Measurements from ENCODE around the gene ADD2. TPM values are rescaled to one million over a fixed set of nuclear protein-coding genes. Genes with fewer than 3 reads are reported as not detected.
"Not testable (repeated sequence)": the region's sequence is repeated elsewhere in the genome, so short reads cannot be mapped to it uniquely, and the experiment has no call there.

The ADD2 gene
- total RNA-seq, 1 donor from 2014 or later: 3.2 TPM

DNA sequence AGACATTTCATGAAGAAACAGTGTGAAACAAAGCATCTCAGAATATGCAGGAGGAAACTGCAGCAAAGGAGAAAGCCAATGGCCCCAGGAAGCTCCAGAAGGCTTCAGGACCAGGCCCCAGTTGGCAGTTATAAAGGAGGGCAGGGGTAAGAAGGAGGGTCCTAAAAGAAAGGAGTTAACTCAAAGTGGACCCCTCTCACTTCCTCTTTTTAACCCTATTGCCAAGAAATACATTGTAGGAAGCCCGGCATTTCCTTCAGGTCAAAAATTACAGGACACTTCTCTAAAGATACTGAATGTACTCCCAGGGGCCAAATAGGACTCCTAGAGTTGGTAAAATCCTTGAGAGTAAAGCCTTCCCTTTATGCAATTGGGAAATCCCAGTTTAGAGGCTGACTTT is 137.2 kb downstream of the ADD2 start:
- no peak for ATAC-seq
- no peak for DNase-seq (ENCODE audit: low spot score)
- intact Hi-C loops (cut with DNase I): no loop called here

DNA sequence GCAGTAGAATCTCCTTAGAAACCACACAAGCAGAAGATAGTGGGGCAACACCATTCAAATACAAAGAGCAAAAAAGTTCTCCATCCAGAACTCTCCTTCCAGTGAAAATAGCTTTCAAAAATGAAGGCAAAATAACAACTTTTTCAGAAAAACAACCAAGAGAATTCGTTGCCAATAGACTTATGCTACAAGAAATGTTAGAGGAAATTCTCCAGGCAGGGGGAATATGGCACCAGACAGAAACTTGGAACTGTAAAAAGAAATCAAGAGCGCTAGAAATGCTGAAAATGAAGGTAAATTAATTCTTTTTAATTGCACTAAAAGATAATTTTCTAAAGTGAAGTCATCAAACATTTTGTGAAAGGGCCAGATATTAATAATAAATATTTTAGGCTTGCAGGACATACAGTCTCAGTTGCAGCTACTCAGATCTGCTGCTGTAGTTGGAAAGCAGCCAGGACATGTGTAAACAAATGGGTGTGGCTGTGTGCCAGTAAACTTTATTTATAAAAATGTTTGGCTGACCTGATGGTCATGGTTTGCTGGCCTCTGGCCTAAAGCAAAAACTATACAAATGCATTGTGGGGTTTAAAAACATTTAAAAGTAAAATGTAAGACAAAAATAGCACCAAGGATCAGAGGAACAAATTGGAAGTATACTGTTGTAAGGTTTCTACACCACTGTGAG is 140.6 kb downstream of the ADD2 start:
- no peak for ATAC-seq
- no peak for DNase-seq (ENCODE audit: low spot score)
- intact Hi-C loops (cut with DNase I): no loop called here

DNA sequence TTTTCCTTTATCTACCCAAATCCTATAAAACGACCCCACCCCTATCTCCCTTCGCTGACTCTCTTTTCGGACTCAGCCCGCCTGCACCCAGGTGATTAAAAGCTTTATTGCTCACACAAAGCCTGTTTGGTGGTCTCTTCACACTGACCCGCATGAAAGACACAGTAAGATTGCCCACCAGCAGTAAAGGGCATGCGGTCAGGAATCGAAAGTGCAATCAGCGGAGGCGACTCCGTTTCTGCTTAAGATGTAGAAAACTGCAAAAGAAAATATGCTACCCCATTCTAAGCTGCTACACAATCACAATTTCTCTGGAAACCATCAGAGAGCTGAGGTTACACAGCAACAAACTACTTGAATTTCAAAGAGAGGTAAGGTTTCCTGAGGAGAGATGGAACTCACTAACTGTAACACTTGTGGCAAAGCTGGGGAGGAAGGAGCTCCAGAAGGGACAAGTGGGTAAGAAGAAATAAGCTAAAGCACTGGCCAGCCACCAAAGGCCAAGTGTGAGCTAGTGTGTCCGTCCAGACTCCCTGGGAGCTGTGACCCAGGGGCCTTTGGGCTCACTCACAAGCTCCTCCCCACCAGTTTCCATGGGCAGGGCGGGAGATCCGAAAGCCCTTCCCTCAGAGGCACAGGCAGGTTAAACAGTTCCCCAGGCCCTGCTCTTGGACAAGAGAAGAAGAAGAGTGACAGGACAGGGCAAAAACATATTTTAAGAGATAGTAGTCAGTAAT is 141.6 kb downstream of the ADD2 start:
- no peak for ATAC-seq
- intact Hi-C loops (cut with DNase I): no loop called here
- no peak for DNase-seq (ENCODE audit: low spot score)

DNA sequence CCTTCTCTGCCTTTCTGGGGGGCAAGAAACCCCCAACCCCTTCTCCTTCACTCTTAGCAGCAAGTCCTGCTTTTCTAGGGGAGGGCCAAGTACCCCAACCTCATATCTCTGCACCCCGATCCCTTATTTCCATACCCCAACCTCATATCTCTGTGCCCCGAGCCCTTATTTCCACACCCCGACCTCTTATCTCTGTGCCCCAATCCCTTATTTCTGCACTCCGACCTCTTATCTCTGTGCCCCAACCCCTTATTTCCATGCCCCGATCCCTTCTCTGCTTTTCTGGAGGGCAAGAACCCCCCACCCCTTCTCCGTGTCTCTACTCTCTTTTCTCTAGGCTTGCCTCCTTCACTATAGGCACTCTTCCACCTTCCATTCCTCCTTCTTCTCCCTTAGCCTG is 146.5 kb downstream of the ADD2 start:
- DNase-seq (ENCODE audit: low spot score); intact Hi-C loops (cut with DNase I); ATAC-seq: not testable (repeated sequence)

DNA sequence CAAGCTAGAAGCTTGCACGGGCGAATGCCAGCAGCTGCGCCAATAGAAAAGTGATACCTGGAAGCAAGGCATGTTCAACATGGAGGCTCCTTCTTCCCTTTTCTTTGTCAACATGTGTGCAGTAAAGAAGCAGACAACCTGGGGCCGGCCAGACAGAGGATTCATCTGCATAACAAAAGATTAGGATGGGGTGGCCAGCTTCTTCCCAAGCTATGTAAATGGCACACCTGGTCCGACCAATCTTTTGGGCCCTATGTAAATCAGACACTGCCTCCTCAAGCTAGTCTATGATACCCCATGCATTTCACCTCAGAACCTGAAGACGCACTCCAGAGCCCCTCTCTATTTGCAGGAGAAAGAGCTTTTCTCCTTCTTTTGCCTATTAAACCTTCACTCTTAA is 148.0 kb downstream of the ADD2 start:
- no peak for ATAC-seq
- intact Hi-C loops (cut with DNase I): no loop called here
- DNase-seq (ENCODE audit: low spot score): no peak

DNA sequence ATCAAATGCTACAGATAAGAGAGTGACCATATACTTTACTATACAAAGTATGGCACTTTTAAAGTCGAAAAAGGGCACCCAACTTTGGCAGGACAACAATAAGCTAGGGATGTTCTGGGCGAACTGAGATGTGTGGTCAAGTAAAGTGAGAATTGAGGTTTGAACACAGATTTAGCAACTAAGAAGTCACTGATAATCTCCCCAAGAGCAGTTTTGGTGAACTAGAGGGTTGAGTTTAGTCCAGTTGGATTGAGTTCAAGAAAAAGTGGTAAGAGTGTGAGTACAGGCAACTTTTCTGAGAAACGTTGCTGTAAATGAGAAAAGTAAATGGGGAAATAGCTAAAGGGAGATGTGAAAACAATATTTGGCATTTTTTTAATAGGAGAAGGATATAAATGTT is 148.8 kb downstream of the ADD2 start:
- ATAC-seq (no peak), DNase-seq (ENCODE audit: low spot score) (no peak)
- intact Hi-C loops (cut with DNase I): loop anchor here (10.0 kb wide), 1 partner anchor 274 kb away; no protein-coding TSS in a partner anchor

DNA sequence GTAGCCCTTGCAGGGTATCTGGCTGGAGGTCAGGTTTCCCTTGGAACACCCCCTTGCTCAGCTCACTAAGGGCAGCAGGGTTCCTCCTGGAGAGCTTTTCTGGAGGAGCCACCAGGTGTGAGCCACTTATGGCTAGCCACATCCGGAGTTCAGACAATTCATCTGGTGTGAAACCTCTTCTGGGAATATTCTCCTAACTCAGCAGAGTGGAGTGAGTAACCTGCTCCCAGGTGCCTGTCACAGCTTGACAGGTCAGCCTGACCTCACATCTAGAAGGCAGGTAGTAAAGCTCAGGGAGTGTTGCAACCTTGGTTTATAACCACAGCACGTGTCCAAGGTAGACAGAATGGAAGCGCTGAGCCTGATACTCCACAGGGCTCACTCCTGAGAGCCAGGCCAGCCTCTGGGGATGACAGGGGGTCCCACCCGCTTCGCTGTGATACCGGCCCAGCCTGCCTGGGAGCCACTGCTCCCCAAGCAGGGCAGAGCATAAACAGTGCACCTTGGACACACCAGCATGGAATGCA is 151.8 kb downstream of the ADD2 start:
- DNase-seq (ENCODE audit: low spot score): no peak
- no peak for ATAC-seq
- intact Hi-C loops (cut with DNase I): loop anchor here (10.0 kb wide), 1 partner anchor 271 kb away; no protein-coding TSS in a partner anchor

DNA sequence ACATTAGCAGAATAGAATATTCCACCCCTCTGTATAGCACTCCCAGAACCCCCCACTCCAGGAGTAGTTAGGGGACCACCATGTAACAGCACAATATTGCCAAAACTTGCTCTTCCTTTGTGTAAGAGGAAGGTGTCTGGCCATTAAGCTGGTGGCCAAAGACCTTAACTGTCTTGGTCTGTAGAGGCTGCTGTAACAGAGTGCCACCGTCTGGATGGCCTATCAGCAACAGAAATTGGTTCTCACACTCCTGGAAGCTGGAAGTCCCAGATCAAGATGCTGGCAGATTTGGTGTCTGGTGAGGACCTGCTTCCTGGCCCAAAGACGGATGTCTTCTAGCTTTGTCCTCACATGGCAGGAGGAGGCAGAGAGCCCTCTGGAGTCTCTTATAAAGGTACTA is 152.8 kb downstream of the ADD2 start:
- no peak for DNase-seq (ENCODE audit: low spot score)
- intact Hi-C loops (cut with DNase I): loop anchor here (10.0 kb wide), 1 partner anchor 270 kb away; no protein-coding TSS in a partner anchor
- no peak for ATAC-seq

DNA sequence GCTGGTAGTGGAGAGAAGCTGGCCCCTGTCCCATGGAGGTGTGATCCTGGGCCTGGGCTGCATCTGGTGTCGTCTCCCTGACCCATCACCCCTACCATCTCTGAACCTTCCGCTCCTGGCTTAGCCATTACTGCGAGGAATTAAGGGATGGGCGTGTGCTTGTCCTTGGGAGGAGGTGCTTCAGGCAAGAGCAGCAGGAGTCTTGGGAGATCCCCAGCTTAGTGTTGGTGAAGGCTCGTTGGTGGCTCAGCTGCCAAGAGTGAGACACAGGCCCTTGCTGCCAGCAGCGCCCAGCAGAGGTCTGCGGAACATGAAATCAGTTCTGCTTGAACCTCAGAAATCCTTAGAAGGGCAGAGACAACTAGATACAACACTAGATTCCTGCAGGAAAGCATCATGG is 154.5 kb downstream of the ADD2 start:
- DNase-seq (ENCODE audit: low spot score): no peak
- intact Hi-C loops (cut with DNase I): loop anchor here (10.0 kb wide), 1 partner anchor 269 kb away; no protein-coding TSS in a partner anchor

DNA sequence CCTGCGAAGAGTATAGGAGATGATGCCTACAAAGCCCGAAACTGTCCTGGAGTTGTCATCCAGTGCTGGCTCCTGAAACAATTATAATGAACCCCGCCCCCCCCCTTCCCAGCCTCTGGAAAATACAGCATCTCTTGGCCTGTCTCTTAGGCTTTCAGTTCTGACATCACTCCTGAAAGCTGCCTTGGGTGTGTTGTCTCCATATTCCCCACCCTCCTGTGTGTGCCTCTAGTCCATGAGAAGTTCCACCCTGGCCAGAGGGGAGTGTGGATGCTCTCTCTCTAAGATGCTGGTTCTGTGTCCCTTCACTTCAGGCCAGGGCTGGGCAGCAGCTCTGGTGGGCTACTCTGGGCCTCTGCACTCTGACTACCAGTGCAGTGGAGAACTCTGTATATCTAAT is 155.4 kb downstream of the ADD2 start:
- intact Hi-C loops (cut with DNase I): loop anchor here (10.0 kb wide), 1 partner anchor 268 kb away; no protein-coding TSS in a partner anchor
- ATAC-seq: no peak
- no peak for DNase-seq (ENCODE audit: low spot score)

More for the DNA sequence above, 154.5 kb downstream of the ADD2 start:
- no peak for ATAC-seq

DNA sequence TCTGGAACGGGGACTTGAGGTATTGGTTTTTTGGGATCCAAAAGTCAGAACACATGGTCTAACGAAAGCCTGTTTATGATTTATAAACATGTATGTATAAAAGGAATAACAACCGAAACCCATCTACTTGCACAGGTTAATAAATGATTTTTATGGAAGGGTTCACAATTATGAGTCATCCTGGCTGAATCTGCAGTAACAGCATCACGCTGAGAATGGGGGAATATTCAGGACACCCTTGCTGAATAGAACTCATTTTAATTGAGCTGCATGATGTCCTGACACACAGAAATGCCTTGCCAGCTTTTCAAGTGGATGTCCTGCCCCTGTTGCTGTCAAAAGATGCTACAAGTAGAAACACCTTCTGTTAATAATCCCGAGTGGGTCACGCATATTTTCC is 159.6 kb downstream of the ADD2 start:
- ATAC-seq (no peak), DNase-seq (ENCODE audit: low spot score) (no peak)
- intact Hi-C loops (cut with DNase I): loop anchor here (2.0 kb wide), 1 partner anchor 28 kb away; no protein-coding TSS in a partner anchor

DNA sequence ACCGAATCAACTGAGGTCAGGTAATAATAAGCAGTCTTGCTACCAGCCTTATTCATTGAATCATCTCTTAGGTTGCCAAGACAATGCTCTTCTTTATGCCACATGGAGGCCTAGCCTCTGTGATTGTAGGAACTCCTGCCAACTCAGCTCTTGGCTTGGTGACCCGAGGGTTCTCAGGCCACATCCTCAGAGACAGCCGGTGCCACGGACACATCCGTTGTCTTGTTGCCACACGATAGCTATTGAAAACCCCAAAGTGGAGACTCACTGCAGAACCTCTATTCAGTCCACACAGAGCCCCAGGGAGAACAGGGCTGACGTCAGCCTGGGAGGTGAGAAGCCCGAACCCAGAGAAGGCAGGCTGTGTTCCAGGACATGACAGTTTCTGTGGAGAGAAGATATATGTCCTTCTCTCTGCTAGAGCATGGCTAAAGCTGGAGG is 160.9 kb downstream of the ADD2 start:
- no peak for ATAC-seq
- intact Hi-C loops (cut with DNase I): no loop called here

More for the DNA sequence above, 160.9 kb downstream of the ADD2 start:
- DNase-seq (ENCODE audit: low spot score): no peak

Other genes with a start within 250 kb of the ADD2 start
- 11.8 TPM for gene TGFA, start 214.4 kb downstream of the ADD2 start, total RNA-seq
- gene FIGLA, start 22.4 kb upstream of the ADD2 start, total RNA-seq: 0.89 TPM
- gene CLEC4F, start 52.4 kb upstream of the ADD2 start, total RNA-seq: 1.7 TPM
- gene CD207, start 67.6 kb upstream of the ADD2 start, total RNA-seq: 1.4 TPM
- gene VAX2, start 132.4 kb upstream of the ADD2 start, total RNA-seq: 1.9 TPM
- 1.3 TPM for gene ATP6V1B1, start 167.7 kb upstream of the ADD2 start, total RNA-seq
- gene ANKRD53, start 210.4 kb upstream of the ADD2 start, total RNA-seq: 2.2 TPM
- gene TEX261, start 226.7 kb upstream of the ADD2 start, total RNA-seq: 52.7 TPM